ENCODE data around the gene SRSF10.
A peak's percentile ranks its signal among the peaks of the same experiment; 100 is the strongest.
"Not testable (repeated sequence)": the region's sequence is repeated elsewhere in the genome, so short reads cannot be mapped to it uniquely, and the experiment has no call there.

The SRSF10 gene

GRCh38 chr1:23979881-23980727 is at the start of gene SRSF10:
SRSF10 (minus strand) TSS chr1:23980327; CDS start chr1:23980255, 72 bp downstream.
- peak; percentile 69 for FAIRE-seq

GRCh38 chr1:24027838-24028468 is 47.8 kb upstream of the SRSF10 start:
- peak; percentile 88 for FAIRE-seq

- no peak for FAIRE-seq
Observed at GRCh38 chr1:24022581-24023361, 42.6 kb upstream of the SRSF10 start.

- no peak for FAIRE-seq
Observed at GRCh38 chr1:24021403-24022266, 41.5 kb upstream of the SRSF10 start.

- FAIRE-seq = no peak
Observed at GRCh38 chr1:24020470-24020869, 40.3 kb upstream of the SRSF10 start.

- FAIRE-seq = no peak
Observed at GRCh38 chr1:24020025-24020424, 39.9 kb upstream of the SRSF10 start.

GRCh38 chr1:24018611-24019580 is 38.8 kb upstream of the SRSF10 start:
- FAIRE-seq = peak; percentile 77

GRCh38 chr1:24015221-24016210 is 35.4 kb upstream of the SRSF10 start:
- FAIRE-seq = no peak

GRCh38 chr1:24012878-24013277 is 32.8 kb upstream of the SRSF10 start:
- not testable (repeated sequence) for FAIRE-seq

GRCh38 chr1:24010650-24011049 is 30.5 kb upstream of the SRSF10 start:
- FAIRE-seq = no peak

- FAIRE-seq = no peak
Observed at GRCh38 chr1:24009406-24009805, 29.3 kb upstream of the SRSF10 start.

- not testable (repeated sequence) for FAIRE-seq
Observed at GRCh38 chr1:24008574-24009184, 28.6 kb upstream of the SRSF10 start.

GRCh38 chr1:24007079-24007478 is 27.0 kb upstream of the SRSF10 start:
- no peak for FAIRE-seq

GRCh38 chr1:24005163-24005562 is 25.0 kb upstream of the SRSF10 start:
- no peak for FAIRE-seq

- no peak for FAIRE-seq
Observed at GRCh38 chr1:24004132-24004531, 24.0 kb upstream of the SRSF10 start.

- FAIRE-seq = no peak
Observed at GRCh38 chr1:24003331-24003972, 23.3 kb upstream of the SRSF10 start.

- FAIRE-seq = no peak
Observed at GRCh38 chr1:24002695-24003094, 22.6 kb upstream of the SRSF10 start.

- no peak for FAIRE-seq
Observed at GRCh38 chr1:23999156-23999671, 19.1 kb upstream of the SRSF10 start.

GRCh38 chr1:23997812-23998211 is 17.7 kb upstream of the SRSF10 start:
- FAIRE-seq = no peak
